ENCODE measurements around the gene REXO4. TPM values are rescaled to one million over a fixed set of nuclear protein-coding genes. Genes with fewer than 3 reads are reported as not detected.
"Not testable (repeated sequence)": the region's sequence is repeated elsewhere in the genome, so short reads cannot be mapped to it uniquely, and the experiment has no call there.

Gene REXO4
- total RNA-seq, 1 donor from 2014 or later = 30.3 TPM

DNA sequence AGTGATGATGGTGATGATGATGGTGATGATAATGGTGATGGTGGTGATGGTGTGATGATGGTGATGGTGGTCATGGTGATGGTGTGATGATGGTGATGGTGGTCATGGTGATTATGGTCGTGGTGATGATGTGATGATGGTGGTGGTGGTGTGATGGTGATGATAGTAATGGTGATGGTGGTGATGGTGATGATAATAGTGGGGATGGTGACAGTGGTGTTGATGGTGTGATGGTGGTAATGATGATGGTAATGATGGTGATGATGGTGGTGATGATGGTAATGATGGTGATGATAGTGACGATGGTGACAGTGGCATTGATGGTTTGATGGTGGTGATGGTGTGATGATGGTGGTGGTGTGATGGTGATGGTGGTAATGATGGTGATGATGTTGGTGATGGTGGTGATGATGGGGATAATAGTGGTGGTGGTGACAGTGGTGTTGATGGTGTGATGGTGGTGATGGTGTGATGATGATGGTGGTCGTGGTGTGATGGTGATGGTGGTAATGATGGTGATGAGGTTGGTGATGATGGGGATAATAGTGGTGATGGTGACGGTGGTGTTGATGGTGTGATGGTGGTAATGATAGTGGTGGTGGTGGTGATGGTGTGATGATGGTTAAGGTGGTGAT lies 35.2 kb downstream of the REXO4 start:
- DNase-seq (ENCODE audit: low spot score, unreplicated experiment) = no peak
- TF ChIP-seq, protein P1, sequence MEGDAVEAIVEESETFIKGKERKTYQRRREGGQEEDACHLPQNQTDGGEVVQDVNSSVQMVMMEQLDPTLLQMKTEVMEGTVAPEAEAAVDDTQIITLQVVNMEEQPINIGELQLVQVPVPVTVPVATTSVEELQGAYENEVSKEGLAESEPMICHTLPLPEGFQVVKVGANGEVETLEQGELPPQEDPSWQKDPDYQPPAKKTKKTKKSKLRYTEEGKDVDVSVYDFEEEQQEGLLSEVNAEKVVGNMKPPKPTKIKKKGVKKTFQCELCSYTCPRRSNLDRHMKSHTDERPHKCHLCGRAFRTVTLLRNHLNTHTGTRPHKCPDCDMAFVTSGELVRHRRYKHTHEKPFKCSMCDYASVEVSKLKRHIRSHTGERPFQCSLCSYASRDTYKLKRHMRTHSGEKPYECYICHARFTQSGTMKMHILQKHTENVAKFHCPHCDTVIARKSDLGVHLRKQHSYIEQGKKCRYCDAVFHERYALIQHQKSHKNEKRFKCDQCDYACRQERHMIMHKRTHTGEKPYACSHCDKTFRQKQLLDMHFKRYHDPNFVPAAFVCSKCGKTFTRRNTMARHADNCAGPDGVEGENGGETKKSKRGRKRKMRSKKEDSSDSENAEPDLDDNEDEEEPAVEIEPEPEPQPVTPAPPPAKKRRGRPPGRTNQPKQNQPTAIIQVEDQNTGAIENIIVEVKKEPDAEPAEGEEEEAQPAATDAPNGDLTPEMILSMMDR (IDR thresholded peaks at IDR 0.05; ENCODE audit: unreplicated experiment) = no peak
- no peaks in the 10 kb centered on the region for H3K36me3 Mint-ChIP-seq (ENCODE audit: insufficient read depth)
- H3K27ac Mint-ChIP-seq = no peak overlapping the region
- no peaks in the 10 kb centered on the region for H3K27me3 Mint-ChIP-seq
- peaks cover 7% of the 10 kb centered on the region for H3K4me1 Mint-ChIP-seq (ENCODE audit: low read depth)
- no peaks in the 10 kb centered on the region for H3K9me3 Mint-ChIP-seq (ENCODE audit: low read depth)
- H3K4me3 Mint-ChIP-seq (ENCODE audit: low read depth) = no peak overlapping the region

DNA sequence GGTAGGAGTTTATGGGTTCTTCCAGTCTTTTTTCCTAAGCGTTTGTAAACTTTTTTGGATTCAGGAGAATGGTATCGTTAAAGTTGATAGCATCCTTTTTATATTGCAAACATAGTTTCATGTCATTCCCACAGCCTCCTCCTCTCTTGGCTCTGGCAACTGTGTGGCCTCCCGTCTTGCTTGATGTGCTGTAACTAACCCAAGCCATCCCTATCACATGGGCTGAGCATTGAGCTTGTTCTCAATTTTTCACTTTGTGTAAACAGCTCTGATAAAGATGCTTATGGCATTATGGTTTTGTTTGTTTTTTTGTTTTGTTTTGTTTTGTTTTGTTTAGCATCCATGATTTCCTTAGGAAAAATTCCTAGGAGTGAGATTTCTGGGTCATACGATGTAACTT lies 37.1 kb downstream of the REXO4 start:
- no peaks in the 10 kb centered on the region for H3K9me3 Mint-ChIP-seq (ENCODE audit: low read depth)
- peaks cover 7% of the 10 kb centered on the region for H3K4me1 Mint-ChIP-seq (ENCODE audit: low read depth)
- TF ChIP-seq, protein P1 (IDR thresholded peaks at IDR 0.05; ENCODE audit: unreplicated experiment) = no peak
- H3K27ac Mint-ChIP-seq = no peak overlapping the region
- H3K27me3 Mint-ChIP-seq = no peaks in the 10 kb centered on the region
- H3K4me3 Mint-ChIP-seq (ENCODE audit: low read depth) = no peak overlapping the region
- H3K36me3 Mint-ChIP-seq (ENCODE audit: insufficient read depth) = no peaks in the 10 kb centered on the region
- DNase-seq (ENCODE audit: low spot score, unreplicated experiment) = no peak

DNA sequence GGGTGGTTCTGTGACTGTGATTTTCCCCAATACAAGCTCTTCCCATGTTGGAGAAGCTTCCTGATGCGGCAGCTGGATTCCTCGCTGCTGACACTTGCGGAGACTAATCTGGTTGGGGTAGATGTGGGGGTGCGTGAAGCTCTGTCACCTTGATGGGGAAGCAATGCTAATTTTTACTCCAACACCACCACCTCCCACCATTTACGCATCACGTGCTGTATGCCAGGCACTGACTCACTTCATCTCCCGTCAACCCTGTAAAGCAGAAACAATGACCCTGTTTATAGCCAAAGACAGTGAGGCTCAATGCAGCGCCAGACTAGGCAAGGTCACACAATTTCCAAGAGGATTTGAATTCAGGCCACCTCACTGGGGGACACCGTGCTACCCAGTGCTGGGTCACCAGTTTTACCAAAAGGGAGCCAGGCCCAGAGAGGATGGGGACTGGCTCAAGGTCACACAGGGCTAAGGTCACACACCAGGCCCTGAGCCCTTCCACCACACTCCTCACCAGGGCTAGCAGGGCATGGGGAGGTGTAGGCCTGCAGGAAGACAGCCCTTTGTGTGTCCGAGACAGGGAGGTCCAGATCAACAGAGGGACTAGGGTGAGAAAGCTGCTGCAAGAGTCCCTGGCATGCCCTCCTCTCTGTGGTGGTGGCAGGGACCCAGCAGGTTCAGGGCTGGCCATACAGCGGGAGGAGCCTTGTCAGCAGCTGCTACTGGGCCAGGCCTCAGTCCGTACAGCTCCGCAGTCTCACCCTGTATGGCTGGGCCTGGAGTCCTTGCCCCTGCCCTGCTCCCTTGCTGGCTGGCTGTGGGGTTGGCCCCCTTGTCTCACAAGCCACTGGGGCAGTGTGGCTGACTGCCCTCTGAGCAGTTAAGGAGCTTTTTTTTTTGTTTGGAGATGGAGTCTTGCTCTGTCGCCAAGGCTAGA lies 38.4 kb downstream of the REXO4 start:
- no peak overlapping the region for H3K4me3 Mint-ChIP-seq (ENCODE audit: low read depth)
- no peaks in the 10 kb centered on the region for H3K36me3 Mint-ChIP-seq (ENCODE audit: insufficient read depth)
- no peaks in the 10 kb centered on the region for H3K27me3 Mint-ChIP-seq
- peaks cover 6% of the 10 kb centered on the region for H3K4me1 Mint-ChIP-seq (ENCODE audit: low read depth)
- no peak overlapping the region for H3K27ac Mint-ChIP-seq
- H3K9me3 Mint-ChIP-seq (ENCODE audit: low read depth) = no peaks in the 10 kb centered on the region
- DNase-seq (ENCODE audit: low spot score, unreplicated experiment) = no peak
- TF ChIP-seq, protein P1 (IDR thresholded peaks at IDR 0.05; ENCODE audit: unreplicated experiment) = no peak

DNA sequence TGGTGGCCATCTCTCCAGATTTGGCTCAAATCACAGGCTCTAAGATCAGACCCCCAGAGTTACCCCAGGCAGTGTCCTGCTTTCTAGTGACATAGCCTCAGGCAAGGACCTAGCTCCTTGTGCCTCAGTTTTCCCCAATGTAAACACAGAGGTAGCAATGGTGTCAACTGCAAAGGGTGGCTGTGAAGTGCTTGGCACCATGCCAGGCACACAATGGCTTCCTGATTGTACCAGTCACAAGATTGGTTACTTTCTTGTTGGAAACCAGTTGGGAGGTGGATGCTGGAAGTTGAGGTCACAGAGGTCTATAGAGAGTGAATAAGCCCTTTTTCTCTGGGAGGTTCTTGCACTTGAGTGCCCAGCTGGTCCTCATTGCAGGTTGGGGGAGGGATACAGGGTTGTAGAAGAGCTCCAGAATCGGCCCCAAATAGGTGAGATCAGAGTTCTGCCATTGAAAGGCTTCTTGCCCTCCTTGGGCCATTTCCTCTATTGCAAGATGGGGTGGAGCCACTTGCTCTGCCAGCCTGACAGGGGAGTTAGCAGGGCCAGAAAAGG lies 39.3 kb downstream of the REXO4 start:
- H3K27me3 Mint-ChIP-seq = no peaks in the 10 kb centered on the region
- no peak overlapping the region for H3K4me3 Mint-ChIP-seq (ENCODE audit: low read depth)
- peaks cover 9% of the 10 kb centered on the region for H3K4me1 Mint-ChIP-seq (ENCODE audit: low read depth)
- H3K36me3 Mint-ChIP-seq (ENCODE audit: insufficient read depth) = no peaks in the 10 kb centered on the region
- H3K27ac Mint-ChIP-seq = no peak overlapping the region
- no peak for DNase-seq (ENCODE audit: low spot score, unreplicated experiment)
- no peaks in the 10 kb centered on the region for H3K9me3 Mint-ChIP-seq (ENCODE audit: low read depth)
- TF ChIP-seq, protein P1 (IDR thresholded peaks at IDR 0.05; ENCODE audit: unreplicated experiment) = no peak

DNA sequence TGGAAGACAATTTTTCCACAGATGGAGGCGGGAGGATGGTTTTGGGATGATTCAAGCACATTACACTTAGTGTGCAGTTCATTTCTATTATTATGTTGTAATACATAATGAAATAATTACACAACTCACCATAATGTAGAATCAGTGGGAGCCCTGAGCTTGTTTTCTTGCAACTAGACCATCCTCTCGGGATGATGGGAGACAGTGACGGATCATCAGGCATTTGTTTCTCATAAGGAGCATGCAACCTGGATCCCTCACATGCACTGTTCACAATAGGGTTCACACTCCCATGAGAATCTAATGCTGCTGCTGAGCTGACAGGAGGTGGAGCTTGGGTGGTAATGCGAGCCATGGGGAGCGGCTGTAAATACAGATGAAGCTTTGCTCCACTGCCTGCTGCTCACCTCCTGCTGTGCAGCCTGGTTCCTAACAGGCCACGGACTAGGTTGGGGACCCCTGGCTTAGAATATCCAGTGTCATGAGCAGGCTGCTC lies 40.0 kb downstream of the REXO4 start:
- no peak for DNase-seq (ENCODE audit: low spot score, unreplicated experiment)
- Mint-ChIP-seq H3K36me3 (ENCODE audit: insufficient read depth) (no peaks in the 10 kb centered on the region), H3K27ac (no peak overlapping the region), H3K4me1 (ENCODE audit: low read depth) (peaks cover 9% of the 10 kb centered on the region), H3K9me3 (ENCODE audit: low read depth) (no peaks in the 10 kb centered on the region), H3K4me3 (ENCODE audit: low read depth) (no peak overlapping the region), H3K27me3 (no peaks in the 10 kb centered on the region)
- TF ChIP-seq, protein P1 (IDR thresholded peaks at IDR 0.05; ENCODE audit: unreplicated experiment) = no peak

DNA sequence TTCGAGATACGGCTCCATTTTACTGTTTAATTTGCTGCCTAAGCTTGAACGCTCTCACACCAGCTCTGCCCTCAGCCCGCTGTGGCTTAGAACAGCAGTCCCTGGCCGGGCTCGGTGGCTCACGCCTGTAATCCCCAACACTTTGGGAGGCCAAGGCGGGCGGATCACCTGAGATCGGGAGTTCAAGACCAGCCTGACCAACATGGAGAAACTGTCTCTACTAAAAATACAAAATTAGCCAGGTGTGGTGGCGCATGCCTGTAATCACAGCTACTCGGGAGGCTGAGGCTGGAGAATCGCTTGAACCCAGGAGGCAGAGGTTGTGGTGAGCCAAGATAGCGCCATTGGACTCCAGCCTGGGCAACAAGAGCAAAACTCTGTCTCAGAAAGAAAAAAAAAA lies 40.5 kb downstream of the REXO4 start:
- H3K4me3 Mint-ChIP-seq (ENCODE audit: low read depth) = peak overlapping the region; percentile 64
- DNase-seq (ENCODE audit: low spot score, unreplicated experiment); H3K9me3 Mint-ChIP-seq (ENCODE audit: low read depth); H3K27me3 Mint-ChIP-seq; H3K36me3 Mint-ChIP-seq (ENCODE audit: insufficient read depth); H3K27ac Mint-ChIP-seq; H3K4me1 Mint-ChIP-seq (ENCODE audit: low read depth): not testable (repeated sequence)
